ENCODE measurements around the gene PRDX6.
"Not testable (repeated sequence)": the region's sequence is repeated elsewhere in the genome, so short reads cannot be mapped to it uniquely, and the experiment has no call there.

Gene PRDX6

GRCh38 chr1:173467426-173467825, 9.7 kb upstream of the PRDX6 start:
- no peak for TF ChIP-seq CTCF (IDR thresholded peaks at IDR 0.05; ENCODE audit: extremely low read depth, insufficient read depth, missing control alignments)
- no peak for DNase-seq (ENCODE audit: low spot score)
- in situ Hi-C loops (cut with MboI; ENCODE audit: low pct_unique_long_range_greater_than_20kb, low sequenced_read_pairs, unreplicated experiment), result no loop called here

DNA sequence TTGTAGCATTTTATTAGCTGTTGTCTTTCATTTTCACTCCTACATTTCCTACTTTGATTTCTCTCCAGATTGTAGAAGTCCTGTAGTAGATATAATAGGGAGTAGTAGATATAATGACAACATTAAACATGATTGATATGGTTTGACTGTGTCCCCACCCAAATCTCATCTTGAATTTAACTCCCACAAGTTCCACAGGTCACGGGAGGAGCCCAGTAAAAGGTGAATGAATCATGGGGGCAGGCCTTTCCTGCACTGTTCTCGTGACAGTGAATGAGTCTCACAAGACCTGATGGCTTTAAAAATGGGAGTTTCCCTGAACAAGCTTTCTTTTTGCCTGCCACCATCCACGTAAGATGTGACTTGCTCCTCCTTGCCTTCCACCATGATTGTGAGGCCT, 7.5 kb upstream of the PRDX6 start:
- TF ChIP-seq CTCF (IDR thresholded peaks at IDR 0.05; ENCODE audit: extremely low read depth, insufficient read depth, missing control alignments), result no peak
- in situ Hi-C loops (cut with MboI; ENCODE audit: low pct_unique_long_range_greater_than_20kb, low sequenced_read_pairs, unreplicated experiment), result no loop called here
- DNase-seq (ENCODE audit: low spot score), result no peak

GRCh38 chr1:173470608-173471007, 6.5 kb upstream of the PRDX6 start:
- DNase-seq (ENCODE audit: low spot score), result no peak
- no peak for TF ChIP-seq CTCF (IDR thresholded peaks at IDR 0.05; ENCODE audit: extremely low read depth, insufficient read depth, missing control alignments)
- in situ Hi-C loops (cut with MboI; ENCODE audit: low pct_unique_long_range_greater_than_20kb, low sequenced_read_pairs, unreplicated experiment), result no loop called here

DNA sequence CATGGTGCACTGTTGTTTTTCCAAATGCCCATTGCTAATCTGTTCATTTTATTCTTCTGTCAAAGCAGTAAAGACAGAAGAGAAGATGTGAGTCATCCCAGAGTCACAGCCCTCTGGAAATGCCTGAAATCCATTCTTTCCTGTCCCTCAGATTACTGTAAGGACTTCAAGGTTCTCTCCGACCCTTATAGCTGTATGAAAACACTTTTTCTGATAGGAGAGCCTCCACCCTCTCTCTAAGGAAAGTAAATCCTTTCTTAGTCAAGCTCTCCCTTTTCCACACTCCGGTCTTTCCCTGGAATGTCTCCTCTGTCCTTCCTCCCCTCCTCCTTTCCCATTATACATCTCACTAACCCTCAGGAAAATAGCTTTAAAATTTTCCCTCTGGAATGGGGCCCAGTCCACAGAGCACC, 3.5 kb upstream of the PRDX6 start:
- in situ Hi-C loops (cut with MboI; ENCODE audit: low pct_unique_long_range_greater_than_20kb, low sequenced_read_pairs, unreplicated experiment), result no loop called here
- TF ChIP-seq CTCF (IDR thresholded peaks at IDR 0.05; ENCODE audit: extremely low read depth, insufficient read depth, missing control alignments), result no peak
- no peak for DNase-seq (ENCODE audit: low spot score)

GRCh38 chr1:173474097-173474779, 2.9 kb upstream of the PRDX6 start:
- no peak for TF ChIP-seq CTCF (IDR thresholded peaks at IDR 0.05; ENCODE audit: extremely low read depth, insufficient read depth, missing control alignments)
- in situ Hi-C loops (cut with MboI; ENCODE audit: low pct_unique_long_range_greater_than_20kb, low sequenced_read_pairs, unreplicated experiment), result no loop called here
- no peak for DNase-seq (ENCODE audit: low spot score)

DNA sequence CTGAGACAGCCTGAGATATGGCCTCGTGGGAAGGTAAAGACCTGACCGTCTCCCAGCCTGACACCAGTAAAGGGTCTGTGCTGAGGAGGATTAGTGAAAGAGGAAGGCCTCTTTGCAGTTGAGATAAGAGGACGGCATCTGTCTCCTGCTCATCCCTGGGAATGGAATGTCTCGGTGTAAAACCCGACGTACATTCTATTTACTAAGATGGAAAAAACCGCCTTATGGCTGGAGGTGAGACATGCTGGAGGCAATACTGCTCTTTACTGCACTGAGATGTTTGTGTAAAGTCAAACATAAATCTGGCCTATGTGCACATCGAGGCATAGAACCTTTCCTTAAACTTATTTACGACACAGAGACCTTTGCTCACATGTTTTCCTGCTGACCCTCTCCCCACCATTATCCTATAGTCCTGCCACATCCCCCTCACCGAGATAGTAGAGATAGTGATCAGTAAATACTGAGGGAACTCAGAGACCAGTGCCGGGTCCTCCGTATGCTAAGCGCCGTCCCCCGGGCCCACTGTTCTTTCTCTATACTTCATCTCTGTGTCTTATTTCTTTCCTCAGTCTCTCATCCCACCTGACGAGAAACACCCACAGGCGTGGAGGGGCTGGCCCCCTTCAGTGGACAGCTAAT, 2.2 kb upstream of the PRDX6 start:
- DNase-seq (ENCODE audit: low spot score); in situ Hi-C loops (cut with MboI; ENCODE audit: low pct_unique_long_range_greater_than_20kb, low sequenced_read_pairs, unreplicated experiment): not testable (repeated sequence)

GRCh38 chr1:173475564-173476196, 1.5 kb upstream of the PRDX6 start:
- DNase-seq (ENCODE audit: low spot score), result no peak

More at GRCh38 chr1:173475564-173476196, 1.5 kb upstream of the PRDX6 start:
- TF ChIP-seq CTCF (IDR thresholded peaks at IDR 0.05; ENCODE audit: extremely low read depth, insufficient read depth, missing control alignments), result no peak
- in situ Hi-C loops (cut with MboI; ENCODE audit: low pct_unique_long_range_greater_than_20kb, low sequenced_read_pairs, unreplicated experiment), result no loop called here
